NCI-H526 (cell line): ENCODE data around the gene SENP1.

Source experiments
- DNase-seq, 2 experiments: peaks; one replicate each; lab custom pipeline; 2025; lab: John Stamatoyannopoulos, UW

Gene SENP1

DNA sequence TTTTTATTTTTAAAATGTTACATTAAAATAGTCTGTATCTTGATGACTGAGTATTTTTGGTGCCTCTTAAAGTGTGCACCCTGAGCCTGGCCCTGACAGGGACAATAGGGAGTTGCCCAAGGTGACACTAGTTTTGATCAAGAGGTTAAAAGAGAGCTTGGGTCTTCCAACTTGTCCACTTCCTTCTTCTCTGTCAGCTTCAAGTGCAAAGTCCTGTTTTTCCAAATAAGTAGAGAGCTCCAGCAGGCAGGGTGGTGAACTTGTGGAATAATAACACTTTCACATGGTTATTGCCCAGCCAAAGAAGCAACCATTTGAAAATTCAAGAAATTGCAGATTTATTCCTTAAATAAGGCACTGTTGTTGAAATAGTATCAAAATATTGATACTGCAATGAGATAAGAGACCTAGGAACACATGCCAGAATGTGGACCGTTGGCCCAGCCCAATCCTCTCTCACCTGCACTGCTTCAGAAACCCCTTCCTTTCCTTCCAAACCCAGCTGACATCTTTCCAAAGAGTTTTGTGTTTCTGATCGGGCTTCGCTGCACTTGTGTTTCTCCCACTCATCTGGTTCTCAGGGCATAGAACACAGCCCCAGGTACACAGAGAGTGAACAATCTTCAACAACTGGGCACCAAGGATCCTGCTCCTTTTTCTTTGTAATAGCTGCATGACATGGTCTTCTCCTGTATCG, 87.8 kb downstream of the SENP1 start:
- no peak for DNase-seq

DNA sequence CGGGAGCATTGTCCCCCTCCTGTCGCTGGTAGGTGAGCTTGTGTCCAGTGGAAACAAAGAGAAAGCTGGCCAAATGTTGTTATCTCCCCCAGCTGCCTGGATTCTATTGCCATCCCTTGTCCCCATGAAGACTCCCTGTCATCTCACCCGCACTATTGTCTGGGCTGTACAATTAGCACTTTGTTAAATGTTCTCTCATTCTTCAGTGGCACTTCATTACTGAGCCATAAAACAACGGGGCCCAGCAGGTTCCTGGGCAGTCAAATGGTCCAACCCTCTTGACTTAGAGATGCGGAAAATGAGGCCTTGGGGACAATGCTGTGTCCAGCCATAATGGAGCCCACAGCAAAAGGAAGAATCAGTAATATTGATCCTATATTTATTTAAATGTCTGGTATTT, 88.4 kb downstream of the SENP1 start:
- no peak for DNase-seq

DNA sequence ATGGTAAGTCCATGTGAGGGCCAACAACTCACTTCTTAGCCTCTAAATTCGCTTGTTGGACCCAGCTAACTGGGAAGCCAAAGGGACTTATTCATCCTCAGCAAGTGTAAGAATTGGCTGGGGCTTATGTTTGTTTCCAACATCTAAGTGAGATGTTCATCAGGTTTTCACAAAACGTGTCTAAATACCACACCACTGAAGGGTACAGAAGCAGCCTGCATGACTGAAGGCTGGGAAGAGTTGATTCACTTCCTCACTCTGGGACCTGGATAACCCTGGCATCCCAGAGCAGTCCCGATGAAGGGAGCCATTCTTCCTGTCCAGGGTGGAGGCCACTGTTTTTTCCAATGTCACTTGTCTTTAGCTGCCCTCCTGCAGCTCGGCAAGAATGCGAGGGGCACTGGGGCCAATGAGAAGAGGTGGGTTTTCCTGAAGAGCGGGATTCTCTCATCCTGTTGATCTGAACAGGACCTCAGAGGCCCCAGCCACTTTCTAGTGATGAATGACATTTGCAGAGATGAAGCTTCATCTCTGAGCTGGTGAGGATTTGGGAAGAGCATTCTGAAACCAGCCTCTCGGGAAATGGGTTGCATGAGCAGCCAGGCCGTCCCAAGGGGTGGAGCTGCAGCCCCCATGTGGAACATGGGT, 89.4 kb downstream of the SENP1 start:
- DNase-seq, result no peak

DNA sequence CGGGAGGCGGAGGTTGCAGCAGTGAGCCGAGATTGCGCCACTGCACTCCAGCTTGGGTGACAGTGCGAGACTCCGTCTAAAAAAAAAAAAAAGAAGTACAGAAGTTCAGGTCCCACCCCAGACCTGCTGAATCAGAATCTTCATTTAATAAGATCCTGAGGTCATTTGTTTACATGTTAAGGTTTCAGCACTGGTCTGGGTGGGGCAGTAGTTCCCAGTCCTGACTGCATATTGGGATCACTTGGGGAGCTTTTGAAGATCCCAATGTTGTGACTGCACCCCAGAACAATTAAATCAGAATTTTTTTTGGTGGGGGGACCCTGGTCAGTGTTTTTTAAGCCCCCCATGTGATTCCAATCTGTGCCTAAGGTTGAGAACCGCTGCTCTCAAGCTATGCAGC, 89.9 kb downstream of the SENP1 start:
- no peak for DNase-seq

DNA sequence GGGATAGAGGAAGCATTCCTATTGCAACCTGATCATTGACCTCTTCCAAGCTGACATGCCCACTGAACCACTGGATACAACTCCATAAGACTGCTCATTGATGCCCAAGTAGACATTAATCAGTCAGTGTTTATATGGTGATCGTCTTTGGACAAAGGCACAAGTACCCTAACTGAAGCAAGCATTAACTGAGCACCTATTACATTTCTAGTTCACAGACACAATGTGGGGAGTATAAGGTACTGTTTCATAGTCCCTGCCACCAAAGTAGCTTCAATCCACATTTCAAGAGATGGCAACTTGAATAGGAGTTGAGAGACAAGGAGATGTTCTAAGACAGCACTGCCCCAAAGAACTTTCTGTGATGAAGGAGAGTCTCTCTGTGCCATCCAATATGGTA, 90.8 kb downstream of the SENP1 start:
- DNase-seq, result no peak

DNA sequence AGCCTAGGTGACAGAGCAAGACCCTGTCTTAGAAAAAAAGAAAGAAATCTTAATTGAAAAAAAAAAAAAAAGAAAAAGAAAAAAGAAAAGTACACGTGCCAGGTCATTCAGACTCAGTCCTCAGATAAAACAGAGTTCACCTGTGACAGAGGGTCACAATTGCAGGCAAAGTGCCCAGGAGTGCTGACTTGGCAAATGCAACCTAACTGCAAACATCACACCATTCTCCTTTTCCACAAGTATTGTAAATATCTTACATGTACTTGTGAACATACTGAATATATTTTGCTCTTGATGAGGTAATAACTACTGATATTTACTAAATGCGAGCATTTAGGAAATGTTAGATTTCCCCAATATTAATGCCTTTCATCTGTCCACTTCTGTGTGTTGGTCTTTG, 92.6 kb downstream of the SENP1 start:
- DNase-seq, result no peak

DNA sequence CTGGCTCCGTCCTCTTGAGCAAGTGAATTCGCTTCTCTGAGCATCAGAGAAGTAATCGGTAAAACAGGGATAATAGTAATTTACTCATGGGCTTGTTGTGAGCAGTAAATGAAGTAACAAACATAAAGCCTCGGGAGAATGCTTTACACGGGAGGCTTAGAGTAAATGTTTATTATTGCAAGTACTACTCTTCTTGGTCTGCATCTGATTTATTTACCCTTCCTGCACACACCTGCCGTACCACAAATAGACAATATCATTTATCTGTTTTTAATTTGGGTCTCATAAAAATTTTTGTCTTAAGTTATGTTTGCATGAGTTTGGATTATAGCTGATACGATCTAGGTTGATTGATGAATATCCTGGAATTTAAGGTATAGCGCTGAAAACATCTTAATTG, 93.8 kb downstream of the SENP1 start:
- no peak for DNase-seq

DNA sequence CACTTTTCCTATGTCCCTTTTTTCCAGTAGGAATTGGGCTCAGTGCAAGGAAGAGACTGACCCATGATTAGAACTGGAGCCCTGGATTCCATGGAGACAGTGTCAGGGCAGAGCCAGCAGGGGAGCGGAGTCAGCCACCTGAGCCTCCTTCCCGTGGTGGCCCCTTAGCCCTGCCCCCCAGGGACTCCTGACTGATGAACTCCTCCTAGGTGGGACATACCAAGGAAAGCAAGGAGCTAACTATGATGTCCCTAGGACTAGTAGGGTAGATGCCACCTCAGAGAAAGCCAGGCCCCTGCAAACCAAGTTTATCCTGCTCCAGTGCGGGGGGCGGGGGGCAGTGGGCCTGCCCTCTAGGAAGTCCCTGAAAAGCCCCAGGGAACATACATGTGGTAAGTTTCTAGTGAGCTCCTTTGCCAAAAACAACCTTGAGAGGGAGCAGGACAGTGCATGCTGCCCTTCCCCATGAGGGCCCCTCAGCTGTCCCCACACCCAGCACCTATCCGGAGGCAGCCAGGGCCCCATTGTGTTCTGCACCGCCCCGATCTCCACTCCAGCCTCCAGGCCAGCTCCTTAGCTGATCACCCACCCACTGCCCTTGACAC, 95.4 kb downstream of the SENP1 start:
- DNase-seq, result no peak

DNA sequence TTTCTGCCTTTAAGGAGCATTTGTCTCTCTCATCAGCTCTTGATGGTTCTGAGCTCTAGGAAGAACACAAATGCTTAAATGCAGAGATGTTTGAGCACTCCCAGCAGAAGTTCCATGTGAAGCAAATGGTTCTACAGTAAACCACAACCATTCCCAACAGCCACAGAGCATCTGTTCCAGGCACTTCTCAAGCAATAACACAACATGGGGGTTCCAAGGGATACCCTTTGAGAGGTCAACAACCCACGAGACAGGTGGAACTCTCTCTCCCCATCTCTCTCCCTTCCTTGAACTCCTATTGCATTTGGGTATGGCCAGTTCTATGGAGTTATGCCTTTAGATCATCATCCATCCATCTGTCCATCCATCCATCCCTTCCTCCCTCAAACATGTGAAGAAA, 96.4 kb downstream of the SENP1 start:
- no peak for DNase-seq

DNA sequence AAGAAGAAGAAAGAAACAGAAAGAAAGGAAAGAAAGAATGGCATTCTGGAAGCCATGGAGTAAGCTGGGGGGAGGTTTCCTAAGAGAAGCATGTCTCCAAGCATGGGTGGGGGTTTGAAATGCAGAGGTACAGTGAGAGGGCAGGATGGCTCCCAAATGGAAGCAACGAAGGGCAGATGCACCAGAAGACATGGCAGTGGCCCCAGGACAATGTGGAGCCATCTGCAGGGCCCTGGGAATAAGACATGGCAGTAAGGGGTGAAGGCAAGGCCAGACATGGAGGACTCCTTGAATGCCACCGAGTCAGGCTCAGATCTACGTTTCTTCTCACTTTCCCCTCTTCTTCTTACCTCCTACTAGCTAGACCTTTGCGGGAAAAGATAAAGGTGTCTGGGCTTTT, 96.9 kb downstream of the SENP1 start:
- DNase-seq, result no peak

DNA sequence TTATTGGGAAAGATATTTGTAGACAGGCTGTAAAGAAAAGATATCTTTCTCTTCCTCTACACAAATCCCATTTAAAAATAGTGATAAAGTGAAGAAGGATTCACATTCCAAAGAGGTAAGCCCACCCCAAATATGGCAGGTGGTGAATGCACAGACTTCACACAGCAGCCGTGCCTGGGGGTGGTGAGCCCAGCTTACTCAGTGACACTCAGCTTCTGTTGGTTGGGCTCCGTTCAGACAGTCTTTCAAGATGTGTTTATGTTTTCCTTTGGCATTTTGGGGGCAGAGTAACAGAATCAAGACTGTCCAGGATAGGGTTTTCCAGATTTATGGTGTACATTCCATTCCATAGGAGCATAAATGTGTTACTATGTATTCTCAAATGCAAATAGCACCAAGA, 97.5 kb downstream of the SENP1 start:
- no peak for DNase-seq

DNA sequence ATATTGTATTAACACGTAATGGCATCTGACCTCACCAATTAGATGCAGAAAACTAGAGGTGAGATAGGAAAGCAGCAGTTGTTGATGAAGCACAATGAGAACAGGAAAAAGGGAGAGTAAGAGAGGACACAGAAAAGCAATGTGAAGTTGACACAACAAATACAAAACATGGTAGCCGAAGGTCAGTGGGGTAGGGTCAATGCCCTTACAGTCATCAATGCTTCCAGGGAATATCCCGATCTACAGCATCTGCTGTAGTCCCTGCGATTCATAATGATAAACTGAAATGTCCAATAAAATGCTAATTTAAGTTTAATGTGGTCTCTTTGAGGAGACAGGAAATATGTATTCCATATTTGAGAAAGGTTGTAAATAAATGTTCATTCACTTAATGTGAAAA, 98.7 kb downstream of the SENP1 start:
- no peak for DNase-seq

DNA sequence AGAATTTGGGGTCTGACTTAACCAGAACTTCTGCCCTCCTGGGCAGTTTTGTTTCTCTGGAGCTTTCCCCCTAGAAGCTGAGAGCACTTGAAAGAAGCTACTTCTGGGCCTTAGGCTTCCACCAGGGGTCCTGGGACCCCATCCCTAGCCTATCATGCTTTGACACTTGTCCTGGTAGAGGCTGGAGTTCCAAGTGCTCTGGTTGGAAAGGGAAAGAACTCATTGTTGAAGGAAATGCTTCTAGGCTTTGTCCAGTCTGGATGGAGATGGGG, 100.2 kb downstream of the SENP1 start:
- DNase-seq, result no peak

DNA sequence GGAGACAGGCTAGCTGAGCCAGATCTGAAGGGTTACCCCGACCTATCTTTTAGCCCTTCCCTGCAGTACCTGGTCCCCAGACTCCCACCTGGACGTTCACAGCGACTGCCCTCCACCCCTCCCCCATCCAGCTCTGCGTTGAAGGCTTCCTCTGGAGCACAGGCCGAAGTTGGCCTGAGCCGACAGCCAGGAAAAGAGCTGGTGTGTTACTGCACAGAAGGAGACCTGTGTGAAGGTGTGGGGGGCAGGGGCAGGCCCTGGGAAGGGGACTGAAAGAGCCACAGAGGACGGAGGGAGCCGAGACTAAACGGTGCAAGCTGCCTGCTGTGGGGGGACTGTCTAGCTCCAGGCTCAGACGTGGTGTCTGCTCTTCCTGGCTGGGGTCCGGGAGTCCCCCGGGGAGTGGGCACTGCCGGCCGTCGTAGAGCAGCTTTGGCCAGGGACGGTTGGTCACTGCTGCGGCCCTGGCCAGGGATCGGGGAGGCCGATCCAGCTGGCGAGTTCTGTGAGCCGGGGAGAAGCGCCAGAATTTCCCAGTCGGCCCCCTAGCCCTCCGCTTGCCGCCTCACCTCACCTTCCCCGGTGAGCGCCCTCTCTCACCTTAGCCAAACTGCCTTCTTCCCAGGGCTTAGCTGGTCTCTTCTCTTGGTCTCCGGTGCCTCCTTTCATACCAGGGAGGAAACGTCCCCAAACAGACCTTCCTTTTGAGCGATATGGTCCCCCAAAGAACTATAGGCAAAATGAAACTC, 100.7 kb downstream of the SENP1 start:
- peak in 1 of 2 experiments; percentile 68 for DNase-seq

DNA sequence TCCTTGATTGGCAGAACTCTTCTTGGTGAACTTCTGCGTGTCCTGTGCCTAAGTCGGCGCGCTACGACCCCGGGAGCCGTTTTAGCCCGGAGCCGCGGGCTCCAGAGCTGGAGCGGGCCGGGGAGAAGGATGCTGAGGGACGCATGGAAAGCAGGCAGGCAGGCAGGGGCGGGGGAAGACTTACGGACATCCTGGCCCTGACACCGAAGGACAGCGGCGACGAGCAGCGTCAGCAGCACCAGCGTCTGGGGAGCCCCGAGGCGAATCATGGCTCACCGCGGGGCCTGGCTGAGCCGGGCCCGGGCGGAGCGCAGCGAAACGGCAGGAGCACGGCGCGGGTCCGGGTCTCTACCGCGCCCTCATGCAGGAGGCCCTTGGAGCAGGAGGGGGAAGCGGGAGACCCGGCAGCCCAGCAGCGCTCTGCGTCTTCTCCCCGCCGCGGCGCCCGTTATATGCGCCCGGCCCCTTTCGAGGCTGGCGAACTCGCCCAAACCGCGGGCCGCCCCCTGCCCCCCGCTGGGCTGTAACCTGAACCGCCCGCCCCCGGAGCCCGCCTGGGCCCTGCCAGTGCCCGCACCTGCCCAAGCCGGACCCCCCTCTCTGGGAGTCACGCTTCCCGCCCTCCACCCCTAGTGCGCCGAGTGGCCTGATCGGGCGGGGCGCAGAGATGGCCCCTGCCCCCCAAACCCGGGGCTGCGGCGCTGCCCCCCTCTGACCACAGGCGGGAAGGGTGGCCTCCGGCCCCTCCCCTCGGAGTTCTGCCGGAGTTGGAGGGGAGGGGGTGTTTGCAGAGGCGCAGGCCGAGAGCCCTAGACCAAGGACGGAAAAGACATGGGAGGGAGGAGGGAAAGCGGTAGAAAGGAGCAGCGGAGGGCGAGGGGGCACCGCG, 101.6 kb downstream of the SENP1 start, which contains the start of gene COL2A1:
TSS of gene COL2A1 (minus strand) at position 424 of the 889 bp plus-strand sequence. CDS start at position 269, 155 bp downstream.
- DNase-seq, result peak; percentile 45 to 75

DNA sequence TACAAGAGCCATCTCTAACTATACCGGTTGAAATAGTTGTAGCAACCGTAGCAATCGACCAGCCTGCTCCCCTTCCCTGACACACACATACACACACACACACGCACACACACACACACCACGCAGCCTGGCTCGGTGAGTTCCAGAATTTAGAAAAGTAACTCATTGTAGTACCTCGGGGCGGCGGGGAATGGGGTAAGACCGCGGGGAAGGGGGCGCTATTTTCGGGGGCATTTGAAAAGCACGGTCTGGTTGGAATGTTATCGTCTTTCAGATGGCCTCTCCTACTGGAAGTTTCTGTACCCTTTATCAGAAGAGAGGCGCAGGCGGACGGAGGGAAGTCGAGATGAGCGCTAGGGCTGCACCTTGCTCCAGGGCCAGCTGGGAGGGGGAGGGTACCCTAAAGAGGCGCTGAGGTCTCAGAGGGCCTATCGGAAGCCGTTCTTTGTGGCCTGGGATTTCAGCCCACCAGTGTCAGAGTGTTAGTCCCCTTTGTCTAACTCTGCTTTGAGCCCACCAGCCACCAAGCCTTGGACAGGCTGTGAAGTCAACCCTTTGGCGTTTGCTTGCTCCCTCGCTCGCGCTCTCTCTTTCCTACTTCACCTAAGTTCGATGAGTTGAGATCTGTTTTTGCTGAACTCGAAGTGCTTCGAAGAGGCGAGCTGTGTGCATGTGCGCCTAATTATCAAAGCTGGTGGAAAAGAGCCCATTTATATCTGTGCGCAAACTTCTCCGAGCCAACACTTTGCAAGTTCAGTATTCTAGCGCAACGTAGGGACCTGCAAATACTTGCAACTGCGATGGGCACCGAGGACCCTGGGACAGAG, 102.4 kb downstream of the SENP1 start:
- DNase-seq, result peak in 1 of 2 experiments; percentile 47

DNA sequence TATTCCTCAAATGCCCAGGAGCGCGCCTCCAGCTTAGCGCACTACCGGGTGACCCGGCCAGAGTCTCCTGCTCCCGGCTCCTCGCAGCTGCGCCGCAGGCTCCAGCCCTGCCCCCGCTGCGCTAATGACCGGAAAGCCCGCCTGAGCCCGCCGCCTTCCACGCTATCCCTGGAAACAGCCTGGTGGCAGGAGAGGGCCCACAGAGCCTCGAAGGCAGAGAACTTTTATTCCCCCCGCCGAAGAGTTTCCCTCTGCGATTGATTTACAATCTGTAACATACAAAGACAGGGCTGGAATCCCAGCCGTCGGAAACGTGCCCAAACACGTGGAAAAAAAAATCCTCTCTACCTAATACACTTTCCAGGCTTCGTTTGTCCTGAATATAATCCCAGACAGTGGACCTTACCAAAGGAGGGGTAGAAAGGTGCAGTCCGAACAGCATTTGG, 103.1 kb downstream of the SENP1 start:
- peak in 1 of 2 experiments; percentile 53 for DNase-seq

DNA sequence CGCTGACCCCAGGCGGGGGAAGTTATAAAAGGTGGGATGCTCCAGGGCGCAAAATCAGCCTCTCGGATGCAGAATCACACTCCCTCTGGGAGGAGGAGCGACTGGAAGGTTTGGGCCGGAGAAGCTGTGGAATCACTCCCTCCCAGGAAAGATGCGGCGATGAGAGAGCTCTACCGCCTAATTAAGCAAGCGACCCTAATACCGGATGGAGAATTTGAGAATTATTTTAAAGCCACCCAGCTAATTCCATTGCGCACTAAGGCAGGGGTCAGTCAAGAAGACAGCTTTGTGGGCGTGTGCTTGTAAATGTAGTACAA, 103.5 kb downstream of the SENP1 start:
- no peak for DNase-seq

DNA sequence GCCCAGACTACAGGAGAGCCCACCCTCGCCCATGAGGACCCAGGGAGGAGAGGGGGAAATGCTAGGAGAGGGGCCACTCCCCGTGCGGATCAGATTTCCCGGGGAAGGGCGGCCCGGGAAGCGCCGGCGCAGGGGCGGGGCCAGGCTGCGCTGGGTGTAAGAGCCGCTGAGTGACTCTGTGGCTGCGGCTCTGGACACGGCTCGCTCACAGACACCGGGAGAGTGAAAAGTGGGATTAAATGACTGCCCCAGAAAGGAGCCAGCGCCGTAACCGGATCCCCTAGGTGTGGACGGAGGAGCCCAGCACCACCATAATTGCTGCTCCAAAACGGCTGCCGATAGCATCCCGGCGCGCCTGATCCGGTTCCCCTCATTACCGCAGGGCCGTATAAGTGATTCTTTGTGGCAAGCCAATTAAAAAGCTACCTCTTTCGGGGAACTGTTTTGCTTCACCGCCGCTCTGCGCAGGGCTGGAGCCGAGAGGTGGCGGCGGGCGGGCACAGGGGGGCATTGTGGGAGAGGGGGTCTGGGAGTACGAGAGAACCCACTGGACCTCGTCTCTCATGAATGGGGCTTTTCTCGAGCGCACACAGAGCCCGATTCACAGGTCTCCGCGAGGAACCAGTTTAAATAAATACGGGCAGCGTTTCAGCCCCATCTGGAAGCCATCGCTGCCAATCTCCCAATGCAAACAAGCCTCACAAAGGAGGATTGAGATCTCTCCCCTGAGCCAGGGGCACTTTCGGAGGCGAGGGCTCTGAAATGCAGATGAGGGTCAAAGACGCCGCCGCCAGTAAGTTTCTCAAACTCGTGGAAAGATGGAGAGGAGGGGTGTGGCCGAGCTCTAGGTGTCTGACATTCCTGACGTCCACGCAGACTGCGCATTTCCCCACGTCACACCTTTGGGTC, 104.1 kb downstream of the SENP1 start:
- DNase-seq, result peak; percentile 44 to 84
